A673 (cell line): Measurements from ENCODE around the gene SAXO1. TPM values are rescaled to one million over a fixed set of nuclear protein-coding genes. Genes with fewer than 3 reads are reported as not detected.

Experiments
- BruUV-seq: library from RNA; stranded (reverse); fragments of 400-500 nt; replicated peaks from 2 replicates; lab custom pipeline; 2021; lab: Mats Ljungman, UMichigan
- CTCF ChIA-PET: fragments of 300-600 bp; sonication (Branson Sonifier 250); formaldehyde crosslinking; loops from one replicate; lab custom pipeline; 2022; ENCODE audit warnings: antibody characterized with exemption; lab: Charles Lee
- POLR2A ChIA-PET: fragments of 300-600 bp; sonication (Branson Sonifier 250); formaldehyde crosslinking; loops from one replicate; lab custom pipeline; 2022; ENCODE audit warnings: antibody characterized with exemption; ENCODE audit not compliant: low non-redundant PET; lab: Charles Lee
- DNase-seq: peaks from one replicate; pipeline ENCODE4 v3.0.0-alpha.2; 2015; ENCODE audit warnings: low spot score
- H3K27ac ChIP-seq: fragments of 200-600 bp; sonication (generic); 2 replicates; pipeline ENCODE4 v1.5.1; 2016; ENCODE audit warnings: mixed run types, low read depth, mild to moderate bottlenecking, mixed read lengths, antibody characterized with exemption, low read length; ENCODE audit not compliant: poor library complexity, severe bottlenecking
- H3K27me3 ChIP-seq: fragments of 200-600 bp; sonication (generic); replicated peaks from 2 replicates; pipeline ENCODE4 v1.6.1; 2017; ENCODE audit warnings: mixed run types, low read depth, mild to moderate bottlenecking, mixed read lengths, antibody characterized with exemption, low read length; ENCODE audit not compliant: insufficient read depth, poor library complexity
- H3K36me3 ChIP-seq: fragments of 200-600 bp; sonication (generic); 2 replicates; pipeline ENCODE4 v1.6.1; 2016; ENCODE audit warnings: mixed run types, mild to moderate bottlenecking, mixed read lengths, antibody characterized with exemption, low read length; ENCODE audit not compliant: insufficient read depth, poor library complexity, severe bottlenecking
- H3K4me1 ChIP-seq: fragments of 200-600 bp; sonication (generic); 2 replicates; pipeline ENCODE4 v1.6.1; 2017; ENCODE audit warnings: mixed run types, mild to moderate bottlenecking, mixed read lengths, antibody characterized with exemption, low read length; ENCODE audit not compliant: insufficient read depth, poor library complexity, severe bottlenecking
- H3K4me3 ChIP-seq: fragments of 200-600 bp; sonication (generic); 2 replicates; pipeline ENCODE4 v1.5.1; 2016; ENCODE audit warnings: low read depth, mixed run types, mild to moderate bottlenecking, mixed read lengths, low read length; ENCODE audit not compliant: poor library complexity, severe bottlenecking
- H3K9me3 ChIP-seq: fragments of 200-600 bp; sonication (generic); 2 replicates; pipeline ENCODE4 v1.6.1; 2016; ENCODE audit warnings: mixed run types, low read depth, mild to moderate bottlenecking, mixed read lengths, antibody characterized with exemption, low read length; ENCODE audit not compliant: poor library complexity, severe bottlenecking
- EZH2 ChIP-seq: fragments of 200-600 bp; sonication (generic); IDR thresholded peaks from 2 replicates; pipeline ENCODE4 v1.6.1; 2017; ENCODE audit warnings: borderline replicate concordance, low read depth, mild to moderate bottlenecking, mixed read lengths, antibody characterized with exemption, low read length; ENCODE audit not compliant: poor library complexity, severe bottlenecking
- intact Hi-C: fragments of 100-400 bp; cut with micrococcal nuclease; formaldehyde crosslinking; loops from one replicate; pipeline ENCODE4 v1.10.0; 2022; ENCODE audit not compliant: unreplicated experiment
- total RNA-seq: library from RNA; stranded (reverse); gene quantifications from 2 replicates; pipeline ENCODE4 v1.2.3, GENCODE V29; 2021
- TF ChIP-seq, protein P1 (sequence below): fragments of 300-800, 200-600 bp; sonication (generic); conservative IDR thresholded peaks from 2 replicates; pipeline ENCODE4 v1.5.1; 2017; ENCODE audit warnings: low read depth, mild to moderate bottlenecking, antibody characterized with exemption, low read length, moderate library complexity, mixed read lengths

SAXO1 gene
- total RNA-seq, 1 experiment from 2014 or later: not detected

DNA sequence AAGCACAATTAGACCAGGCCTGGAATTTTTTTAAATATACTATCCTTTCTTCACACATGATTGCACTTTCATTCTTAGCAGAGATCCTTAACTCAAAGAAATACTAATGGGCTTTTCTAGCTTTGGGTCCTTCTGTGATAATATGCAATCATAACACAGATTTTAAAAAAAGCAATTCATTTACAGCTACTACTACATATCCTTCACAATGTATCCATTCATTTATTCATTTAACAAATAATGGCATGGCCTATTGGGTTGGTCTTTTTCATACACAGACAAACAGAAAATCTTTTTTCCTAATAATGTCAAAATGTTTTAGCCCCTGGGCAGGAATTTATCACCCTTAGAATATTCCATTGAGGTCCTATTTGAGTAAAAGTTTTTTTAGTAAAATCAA, 47.0 kb downstream of the SAXO1 start:
- CTCF ChIA-PET: no interaction called here
- intact Hi-C loops: no loop called here
- Histone ChIP-seq H3K9me3 (no peaks in the 10 kb centered on the region), H3K4me1 (no peaks in the 10 kb centered on the region), H3K27me3 (no peaks in the 10 kb centered on the region), H3K4me3 (no peak overlapping the region), H3K36me3 (no peaks in the 10 kb centered on the region), H3K27ac (no peak overlapping the region)
- TF ChIP-seq, protein P1, sequence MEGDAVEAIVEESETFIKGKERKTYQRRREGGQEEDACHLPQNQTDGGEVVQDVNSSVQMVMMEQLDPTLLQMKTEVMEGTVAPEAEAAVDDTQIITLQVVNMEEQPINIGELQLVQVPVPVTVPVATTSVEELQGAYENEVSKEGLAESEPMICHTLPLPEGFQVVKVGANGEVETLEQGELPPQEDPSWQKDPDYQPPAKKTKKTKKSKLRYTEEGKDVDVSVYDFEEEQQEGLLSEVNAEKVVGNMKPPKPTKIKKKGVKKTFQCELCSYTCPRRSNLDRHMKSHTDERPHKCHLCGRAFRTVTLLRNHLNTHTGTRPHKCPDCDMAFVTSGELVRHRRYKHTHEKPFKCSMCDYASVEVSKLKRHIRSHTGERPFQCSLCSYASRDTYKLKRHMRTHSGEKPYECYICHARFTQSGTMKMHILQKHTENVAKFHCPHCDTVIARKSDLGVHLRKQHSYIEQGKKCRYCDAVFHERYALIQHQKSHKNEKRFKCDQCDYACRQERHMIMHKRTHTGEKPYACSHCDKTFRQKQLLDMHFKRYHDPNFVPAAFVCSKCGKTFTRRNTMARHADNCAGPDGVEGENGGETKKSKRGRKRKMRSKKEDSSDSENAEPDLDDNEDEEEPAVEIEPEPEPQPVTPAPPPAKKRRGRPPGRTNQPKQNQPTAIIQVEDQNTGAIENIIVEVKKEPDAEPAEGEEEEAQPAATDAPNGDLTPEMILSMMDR: no peak
- no peak for TF ChIP-seq EZH2
- no TSS peak for BruUV-seq
- POLR2A ChIA-PET: no interaction called here
- DNase-seq: no peak

GRCh38 chr9:18985464-18985951, 47.5 kb downstream of the SAXO1 start:
- ChIA-PET POLR2A (no interaction called here), CTCF (no interaction called here)
- DNase-seq: no peak
- Histone ChIP-seq H3K27me3 (no peaks in the 10 kb centered on the region), H3K9me3 (no peaks in the 10 kb centered on the region), H3K4me1 (no peaks in the 10 kb centered on the region), H3K27ac (no peak overlapping the region), H3K4me3 (no peak overlapping the region), H3K36me3 (no peaks in the 10 kb centered on the region)
- no TSS peak for BruUV-seq
- intact Hi-C loops: no loop called here
- no peak for TF ChIP-seq EZH2
- TF ChIP-seq, protein P1: no peak

DNA sequence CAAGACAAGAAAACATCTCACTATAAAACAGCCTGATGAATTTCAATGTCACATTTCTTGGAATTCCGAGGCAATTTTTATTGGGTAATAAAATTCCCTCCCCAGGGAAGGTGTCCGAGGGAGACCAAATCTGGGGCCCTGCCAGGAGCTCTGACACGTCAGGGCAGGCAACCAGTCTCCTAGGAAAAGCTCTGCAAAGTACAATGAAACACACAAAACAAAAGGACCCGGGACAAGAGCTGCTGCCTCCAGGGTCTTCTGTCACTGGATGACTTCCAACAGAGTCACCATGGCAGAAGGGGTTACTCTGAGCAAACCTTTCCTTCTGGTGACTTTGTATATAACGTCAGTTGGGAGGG, 50.8 kb downstream of the SAXO1 start:
- no TSS peak for BruUV-seq
- no peaks in the 10 kb centered on the region for H3K27me3 ChIP-seq
- no peak overlapping the region for H3K4me3 ChIP-seq
- ChIA-PET CTCF (no interaction called here), POLR2A (no interaction called here)
- DNase-seq: no peak
- no peak for TF ChIP-seq EZH2
- TF ChIP-seq, protein P1: no peak
- intact Hi-C loops: loop anchor here (5.0 kb wide), 1 partner anchor 995 kb away; no protein-coding TSS in a partner anchor
- no peaks in the 10 kb centered on the region for H3K9me3 ChIP-seq
- no peaks in the 10 kb centered on the region for H3K36me3 ChIP-seq
- no peak overlapping the region for H3K27ac ChIP-seq
- H3K4me1 ChIP-seq: no peaks in the 10 kb centered on the region
